ENCODE data around the gene GRK1. TPM values are rescaled to one million over a fixed set of nuclear protein-coding genes. Genes with fewer than 3 reads are reported as not detected.

GRK1 gene
- total RNA-seq, 5 donors from 2014 or later (not counting 1 experiment from before 2014, with no cell fraction given) = not detected

DNA sequence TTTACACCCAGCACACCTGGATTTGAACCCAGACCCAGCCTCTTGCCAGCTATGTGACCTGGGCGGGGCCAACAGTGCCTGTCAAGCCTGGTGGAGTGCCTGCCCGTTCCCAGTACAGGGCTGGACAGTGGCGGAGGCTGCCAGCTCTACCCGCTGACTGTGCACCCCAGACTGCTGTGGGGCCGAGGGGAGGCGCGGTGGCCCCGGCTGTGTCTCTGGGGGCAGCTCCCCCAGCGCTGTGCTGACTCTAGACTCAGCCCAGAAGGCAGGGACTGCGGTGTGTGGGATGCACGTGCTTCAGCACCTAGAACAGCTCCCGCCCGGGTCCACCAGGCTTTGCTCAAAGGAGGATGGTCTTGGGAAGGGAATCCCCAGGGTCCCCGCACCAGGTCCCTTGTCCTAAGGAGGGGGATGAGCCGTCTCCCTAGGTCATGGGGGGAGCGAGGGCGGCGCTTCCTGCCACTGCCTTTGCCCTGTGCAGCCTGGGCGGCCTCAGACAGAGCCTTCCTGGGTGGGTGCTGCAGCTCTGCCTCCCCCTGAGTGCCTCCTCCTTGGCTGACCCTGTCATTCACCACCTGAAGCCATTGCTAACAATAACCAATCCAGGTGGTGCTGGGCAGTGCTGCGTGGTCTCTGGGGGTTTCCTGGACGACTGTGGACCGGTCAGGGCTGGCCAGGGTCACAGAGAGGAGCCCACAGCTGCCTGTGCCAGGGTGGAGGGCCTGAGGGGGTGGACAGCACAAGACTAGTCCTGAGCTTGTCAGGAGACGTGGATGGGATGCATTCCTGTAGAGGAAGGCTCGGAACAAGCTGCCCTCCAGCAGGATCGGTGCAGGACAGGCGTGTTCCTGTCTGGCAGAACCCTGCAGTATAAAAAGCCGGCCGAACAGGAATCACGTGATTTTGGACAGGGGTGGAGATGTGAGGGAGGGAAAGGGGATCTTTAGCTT lies 110.6 kb downstream of the GRK1 start:
- ATAC-seq (replicated peaks in 1 of 4) (no peak), DNase-seq (no peak)
- Mint-ChIP-seq H3K9me3 (peaks cover 1 to 2% (median 2%) of the 10 kb centered on the region in 3 donors), H3K27me3 (peaks cover 15 to 28% of the 10 kb centered on the region in 2 donors), H3K27ac (no peak overlapping the region), H3K36me3 (no peaks in the 10 kb centered on the region), H3K4me1 (no peaks in the 10 kb centered on the region), H3K4me3 (no peak overlapping the region)
- Histone ChIP-seq H3K9me3 (no peaks in the 10 kb centered on the region), H3K27me3 (replicated peaks in 1 of 2; ENCODE audit: control insufficient read depth in 2 of 2, extremely low read depth in 1 of 2, insufficient read depth in 2 of 2, low read length in 1 of 2) (peaks cover 0 to 41% of the 10 kb centered on the region in 2 experiments), H3K27ac (ENCODE audit: low read length) (no peak overlapping the region), H3K36me3 (ENCODE audit: control insufficient read depth in 2 of 2, extremely low read depth in 1 of 2, insufficient read depth in 1 of 2, low read length in 1 of 2) (no peaks in the 10 kb centered on the region), H3K4me1 (ENCODE audit: control insufficient read depth in 1 of 2, extremely low read depth in 1 of 2, insufficient read depth in 2 of 2, low read length in 2 of 2) (no peaks in the 10 kb centered on the region), H3K4me3 (ENCODE audit: control insufficient read depth in 1 of 2, extremely low read depth in 1 of 2, low read length in 1 of 2) (no peak overlapping the region)
- ChIA-PET CTCF (no interaction called here), POLR2A (no interaction called here)
- 37% methylated on average over 28 of the region's 29 CpGs for WGBS (ENCODE audit: insufficient coverage)

DNA sequence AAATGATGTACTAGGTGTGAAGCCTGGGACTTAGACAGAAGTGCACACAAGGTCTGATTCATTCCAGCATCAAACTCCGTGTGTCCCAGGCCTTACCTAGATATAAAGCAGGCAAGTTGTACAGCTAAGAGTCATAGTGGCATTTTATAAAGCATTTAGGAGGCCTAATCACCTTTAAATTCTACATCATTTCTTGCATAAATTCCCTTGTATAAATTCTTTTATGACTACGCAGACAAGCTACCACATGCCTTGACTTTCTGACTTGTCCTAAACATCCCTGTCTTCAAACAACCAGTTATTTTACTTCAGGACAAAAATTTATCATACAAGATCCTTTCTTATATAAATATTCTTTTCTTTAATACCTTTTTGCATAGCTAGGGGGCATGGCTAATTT lies 114.6 kb downstream of the GRK1 start:
- peaks cover 0 to 31% of the 10 kb centered on the region in 2 experiments for H3K27me3 ChIP-seq (replicated peaks in 1 of 2; ENCODE audit: control insufficient read depth in 2 of 2, extremely low read depth in 1 of 2, insufficient read depth in 2 of 2, low read length in 1 of 2)
- Mint-ChIP-seq H3K4me1 (peaks cover 0 to 2% (median 0%) of the 10 kb centered on the region in 3 donors), H3K27me3 (peaks cover 28 to 36% of the 10 kb centered on the region in 2 donors), H3K27ac (no peak overlapping the region), H3K36me3 (no peaks in the 10 kb centered on the region), H3K9me3 (no peaks in the 10 kb centered on the region), H3K4me3 (no peak overlapping the region)
- no peak for ATAC-seq (replicated peaks in 1 of 4)
- H3K36me3 ChIP-seq (ENCODE audit: control insufficient read depth in 2 of 2, extremely low read depth in 1 of 2, insufficient read depth in 1 of 2, low read length in 1 of 2) = no peaks in the 10 kb centered on the region
- H3K27ac ChIP-seq (ENCODE audit: low read length) = no peak overlapping the region
- DNase-seq = no peak
- POLR2A ChIA-PET = no interaction called here
- no peaks in the 10 kb centered on the region for H3K4me1 ChIP-seq (ENCODE audit: control insufficient read depth in 1 of 2, extremely low read depth in 1 of 2, insufficient read depth in 2 of 2, low read length in 2 of 2)
- H3K4me3 ChIP-seq (ENCODE audit: control insufficient read depth in 1 of 2, extremely low read depth in 1 of 2, low read length in 1 of 2) = no peak overlapping the region
- H3K9me3 ChIP-seq = no peaks in the 10 kb centered on the region
- CTCF ChIA-PET = no interaction called here
- 100% methylated on average over 1 of the region's 2 CpGs for WGBS (ENCODE audit: insufficient coverage)

DNA sequence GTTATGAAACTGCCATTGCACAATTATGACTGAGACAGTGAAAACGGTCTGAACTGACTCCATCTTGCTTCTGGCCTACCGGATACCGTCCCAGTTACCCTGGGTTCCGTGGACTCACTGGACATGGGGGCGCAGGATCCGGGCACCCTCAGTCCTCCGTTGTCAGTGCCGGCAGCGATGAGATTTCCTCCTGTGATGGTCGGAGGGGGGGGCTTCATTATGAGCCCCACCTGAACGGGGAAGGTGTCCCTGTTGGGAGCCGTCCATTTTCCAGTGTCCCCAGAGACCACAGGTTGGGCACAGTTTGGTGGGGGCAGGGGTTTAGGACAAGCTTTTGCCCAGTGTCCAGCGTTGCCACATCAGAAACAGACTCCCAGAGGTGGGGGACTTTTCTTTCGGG lies 115.5 kb downstream of the GRK1 start:
- CTCF ChIA-PET = interaction anchor here in 1 of 2 donors (0.6 kb wide), 1 partner anchor 136 kb away, joined by 3 read pairs; no protein-coding TSS in a partner anchor
- H3K36me3 Mint-ChIP-seq = no peaks in the 10 kb centered on the region

DNA sequence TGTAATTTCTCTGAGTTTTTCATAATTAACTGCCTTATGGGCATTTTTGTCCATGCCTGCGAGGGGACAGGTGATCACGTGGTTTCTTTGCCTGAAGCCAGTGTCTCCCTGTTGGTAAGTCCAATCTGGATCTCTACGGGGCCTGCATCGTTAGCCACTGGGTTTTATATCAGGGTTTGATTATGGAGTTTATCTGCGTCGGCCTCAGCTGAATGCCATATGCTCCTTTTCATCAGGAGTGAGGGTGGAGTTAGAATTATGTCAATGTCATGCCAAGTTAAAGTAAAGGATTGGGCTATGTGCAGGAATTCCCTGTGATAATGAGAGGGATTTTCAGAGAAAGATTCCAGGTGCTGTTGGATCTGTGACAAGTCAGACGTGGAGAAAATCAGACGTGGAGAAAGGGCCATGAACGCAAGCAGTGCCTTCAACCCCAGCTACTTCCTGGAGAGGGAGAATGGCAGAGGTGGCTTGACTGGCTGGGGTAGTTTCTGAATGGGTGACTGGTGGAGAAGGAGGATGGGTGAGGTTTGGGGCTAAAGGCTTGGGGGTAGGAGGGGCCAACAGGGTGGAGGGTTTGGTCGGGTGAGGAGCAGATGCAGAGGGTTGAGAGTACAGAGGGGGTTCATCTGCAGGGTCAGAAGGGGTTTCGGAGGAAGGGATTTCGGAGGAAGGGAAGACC lies 116.3 kb downstream of the GRK1 start:
- Mint-ChIP-seq H3K4me1 (peaks cover 0 to 2% (median 0%) of the 10 kb centered on the region in 3 donors), H3K9me3 (no peaks in the 10 kb centered on the region), H3K27ac (no peak overlapping the region), H3K4me3 (no peak overlapping the region), H3K27me3 (peaks cover 22 to 23% of the 10 kb centered on the region in 2 donors), H3K36me3 (no peaks in the 10 kb centered on the region)
- Histone ChIP-seq H3K4me1 (ENCODE audit: control insufficient read depth in 1 of 2, extremely low read depth in 1 of 2, insufficient read depth in 2 of 2, low read length in 2 of 2) (no peaks in the 10 kb centered on the region), H3K4me3 (ENCODE audit: control insufficient read depth in 1 of 2, extremely low read depth in 1 of 2, low read length in 1 of 2) (no peak overlapping the region), H3K36me3 (ENCODE audit: control insufficient read depth in 2 of 2, extremely low read depth in 1 of 2, insufficient read depth in 1 of 2, low read length in 1 of 2) (no peaks in the 10 kb centered on the region), H3K9me3 (no peaks in the 10 kb centered on the region), H3K27me3 (replicated peaks in 1 of 2; ENCODE audit: control insufficient read depth in 2 of 2, extremely low read depth in 1 of 2, insufficient read depth in 2 of 2, low read length in 1 of 2) (peaks cover 0 to 21% of the 10 kb centered on the region in 2 experiments), H3K27ac (ENCODE audit: low read length) (no peak overlapping the region)
- ATAC-seq (replicated peaks in 1 of 4) (no peak), DNase-seq (no peak)
- WGBS (ENCODE audit: insufficient coverage) = 82% methylated on average over 12 of the region's 12 CpGs
- CTCF ChIA-PET = no interaction called here
- POLR2A ChIA-PET = no interaction called here

More for the DNA sequence above, 115.5 kb downstream of the GRK1 start:
- no peaks in the 10 kb centered on the region for H3K4me1 ChIP-seq (ENCODE audit: control insufficient read depth in 1 of 2, extremely low read depth in 1 of 2, insufficient read depth in 2 of 2, low read length in 2 of 2)
- WGBS (ENCODE audit: insufficient coverage) = 68% methylated on average over 4 of the region's 14 CpGs
- H3K36me3 ChIP-seq (ENCODE audit: control insufficient read depth in 2 of 2, extremely low read depth in 1 of 2, insufficient read depth in 1 of 2, low read length in 1 of 2) = no peaks in the 10 kb centered on the region
- DNase-seq (no peak), ATAC-seq (replicated peaks in 1 of 4) (no peak)
- H3K27ac Mint-ChIP-seq = no peak overlapping the region
- H3K27me3 Mint-ChIP-seq = peaks cover 23 to 29% of the 10 kb centered on the region in 2 donors
- H3K9me3 Mint-ChIP-seq = no peaks in the 10 kb centered on the region
- POLR2A ChIA-PET = no interaction called here
- H3K27ac ChIP-seq (ENCODE audit: low read length) = no peak overlapping the region
- peaks cover 0 to 25% of the 10 kb centered on the region in 2 experiments for H3K27me3 ChIP-seq (replicated peaks in 1 of 2; ENCODE audit: control insufficient read depth in 2 of 2, extremely low read depth in 1 of 2, insufficient read depth in 2 of 2, low read length in 1 of 2)
- H3K4me1 Mint-ChIP-seq = peaks cover 0 to 2% (median 0%) of the 10 kb centered on the region in 3 donors
- H3K4me3 ChIP-seq (ENCODE audit: control insufficient read depth in 1 of 2, extremely low read depth in 1 of 2, low read length in 1 of 2) = no peak overlapping the region
- H3K9me3 ChIP-seq = no peaks in the 10 kb centered on the region
- no peak overlapping the region for H3K4me3 Mint-ChIP-seq

DNA sequence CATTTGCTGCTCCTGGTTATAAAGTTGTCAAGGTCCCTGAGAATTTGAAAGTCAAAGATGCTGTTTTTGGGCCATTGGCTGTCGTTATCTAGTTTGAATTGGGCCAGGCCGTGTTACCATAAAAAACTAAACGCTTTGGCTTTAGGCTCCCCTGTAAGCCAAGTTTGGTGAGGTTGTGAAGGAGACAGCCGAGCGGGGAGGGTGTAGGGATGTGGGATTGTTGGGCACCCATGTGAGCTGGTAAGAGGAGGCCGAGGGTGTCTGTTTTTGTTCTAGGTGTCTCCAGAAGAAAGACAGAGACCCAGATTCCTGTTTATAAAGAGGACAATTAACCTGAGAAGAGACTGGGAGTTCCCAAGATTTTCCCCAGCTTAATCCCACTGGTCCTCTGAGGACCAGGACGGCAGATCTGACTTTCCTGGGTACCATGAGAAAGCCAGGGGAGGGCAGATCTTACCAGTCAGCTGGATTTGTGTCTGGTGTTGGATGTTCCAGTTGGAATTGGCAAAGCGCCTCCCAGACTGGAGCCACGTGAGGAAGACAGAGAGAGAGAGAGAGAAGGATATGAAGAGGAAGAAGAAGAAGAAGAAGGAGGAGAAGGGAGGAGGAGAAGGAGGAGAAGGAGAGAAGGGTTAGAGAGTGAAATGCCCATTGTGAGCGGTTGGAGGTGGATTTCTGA lies 117.1 kb downstream of the GRK1 start:
- 73% methylated on average over 8 of the region's 10 CpGs for WGBS (ENCODE audit: insufficient coverage)
- no peak for DNase-seq
- CTCF ChIA-PET = no interaction called here

DNA sequence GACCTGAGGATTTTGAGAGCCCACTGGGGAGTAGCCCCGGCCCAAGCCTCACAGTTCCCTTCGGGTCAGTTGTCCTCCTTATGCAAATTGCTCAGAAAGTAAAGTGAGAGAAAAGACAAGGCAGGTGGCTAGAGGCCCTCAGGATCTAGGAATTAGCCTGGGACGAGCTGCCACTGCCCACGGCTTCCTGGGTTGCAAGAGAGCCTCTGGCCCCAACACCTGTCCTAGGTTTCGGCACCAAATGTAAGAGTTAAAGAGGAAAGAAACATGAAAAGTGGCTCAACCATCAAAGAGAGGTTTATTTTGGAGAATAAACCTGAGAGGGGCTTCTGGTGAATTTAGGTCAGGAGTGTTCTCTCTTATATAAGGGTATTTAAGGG lies 117.6 kb downstream of the GRK1 start:
- ChIA-PET POLR2A (interaction anchor here in 1 of 2 donors (0.7 kb wide), 1 partner anchor 97 kb away, joined by 10 read pairs; no protein-coding TSS in a partner anchor), CTCF (no interaction called here)
- WGBS (ENCODE audit: insufficient coverage) = no CpG with 5 or more reads among the region's 5 CpGs
- Mint-ChIP-seq H3K4me3 (no peak overlapping the region), H3K9me3 (no peaks in the 10 kb centered on the region), H3K27ac (peak overlapping the region in 1 of 2 donors; percentile 2), H3K27me3 (peaks cover 15 to 18% of the 10 kb centered on the region in 2 donors), H3K4me1 (peaks cover 0 to 2% (median 0%) of the 10 kb centered on the region in 3 donors), H3K36me3 (no peaks in the 10 kb centered on the region)
- Histone ChIP-seq H3K27me3 (replicated peaks in 1 of 2; ENCODE audit: control insufficient read depth in 2 of 2, extremely low read depth in 1 of 2, insufficient read depth in 2 of 2, low read length in 1 of 2) (peaks cover 0 to 22% of the 10 kb centered on the region in 2 experiments), H3K4me3 (ENCODE audit: control insufficient read depth in 1 of 2, extremely low read depth in 1 of 2, low read length in 1 of 2) (no peak overlapping the region), H3K36me3 (ENCODE audit: control insufficient read depth in 2 of 2, extremely low read depth in 1 of 2, insufficient read depth in 1 of 2, low read length in 1 of 2) (no peaks in the 10 kb centered on the region), H3K9me3 (no peaks in the 10 kb centered on the region), H3K27ac (ENCODE audit: low read length) (no peak overlapping the region), H3K4me1 (ENCODE audit: control insufficient read depth in 1 of 2, extremely low read depth in 1 of 2, insufficient read depth in 2 of 2, low read length in 2 of 2) (no peaks in the 10 kb centered on the region)
- DNase-seq = no peak
- no peak for ATAC-seq (replicated peaks in 1 of 4)

More for the DNA sequence above, 117.1 kb downstream of the GRK1 start:
- POLR2A ChIA-PET = interaction anchor here in 1 of 2 donors (0.7 kb wide), 1 partner anchor 98 kb away, joined by 10 read pairs; no protein-coding TSS in a partner anchor
- Histone ChIP-seq H3K9me3 (no peaks in the 10 kb centered on the region), H3K36me3 (ENCODE audit: control insufficient read depth in 2 of 2, extremely low read depth in 1 of 2, insufficient read depth in 1 of 2, low read length in 1 of 2) (no peaks in the 10 kb centered on the region), H3K27ac (ENCODE audit: low read length) (no peak overlapping the region), H3K4me3 (ENCODE audit: control insufficient read depth in 1 of 2, extremely low read depth in 1 of 2, low read length in 1 of 2) (no peak overlapping the region), H3K27me3 (replicated peaks in 1 of 2; ENCODE audit: control insufficient read depth in 2 of 2, extremely low read depth in 1 of 2, insufficient read depth in 2 of 2, low read length in 1 of 2) (peaks cover 0 to 21% of the 10 kb centered on the region in 2 experiments), H3K4me1 (ENCODE audit: control insufficient read depth in 1 of 2, extremely low read depth in 1 of 2, insufficient read depth in 2 of 2, low read length in 2 of 2) (no peaks in the 10 kb centered on the region)
- Mint-ChIP-seq H3K4me3 (no peak overlapping the region), H3K36me3 (no peaks in the 10 kb centered on the region), H3K9me3 (no peaks in the 10 kb centered on the region), H3K27me3 (peaks cover 18 to 20% of the 10 kb centered on the region in 2 donors), H3K27ac (no peak overlapping the region), H3K4me1 (peaks cover 0 to 2% (median 0%) of the 10 kb centered on the region in 3 donors)
- ATAC-seq (replicated peaks in 1 of 4) = no peak

Measured in T-cell (primary cell).